MCF 10A (cell line): Measurements from ENCODE around the gene PPFIBP2. TPM values are rescaled to one million over a fixed set of nuclear protein-coding genes. Genes with fewer than 3 reads are reported as not detected.
A peak's percentile ranks its signal among the peaks of the same experiment; 100 is the strongest.

Experiments used
- BruUV-seq: library from RNA; stranded (reverse); fragments of 400-500 nt; replicated peaks from 2 replicates; lab custom pipeline; 2021; lab: Mats Ljungman, UMichigan
- CTCF ChIA-PET: fragments of 300-600 bp; sonication (Branson Sonifier 250); formaldehyde crosslinking; extraction: SDS; loops from one replicate; lab custom pipeline; 2021; ENCODE audit warnings: antibody characterized with exemption, inconsistent platforms; lab: Yijun Ruan, JAX
- POLR2A ChIA-PET: fragments of 300-600, 350-650 bp; sonication (Branson Sonifier 250); formaldehyde crosslinking; extraction: SDS; loops from one replicate; lab custom pipeline; 2020; ENCODE audit warnings: antibody characterized with exemption, inconsistent platforms; lab: Yijun Ruan, JAX
- DNase-seq: peaks from one replicate; pipeline ENCODE4 v3.0.0-alpha.2; 2018; ENCODE audit not compliant: unreplicated experiment
- H3K27ac Mint-ChIP-seq: one replicate; pipeline ENCODE4 v1.8.0; 2022; ENCODE audit warnings: mild to moderate bottlenecking, low read depth, mixed read lengths; ENCODE audit not compliant: unreplicated experiment
- H3K27me3 Mint-ChIP-seq: one replicate; pipeline ENCODE4 v1.8.0; 2022; ENCODE audit warnings: mixed read lengths; ENCODE audit not compliant: insufficient read depth, unreplicated experiment
- H3K36me3 Mint-ChIP-seq: one replicate; pipeline ENCODE4 v1.8.0; 2022; ENCODE audit warnings: mild to moderate bottlenecking, moderate library complexity, mixed read lengths; ENCODE audit not compliant: insufficient read depth, unreplicated experiment
- H3K4me1 Mint-ChIP-seq: one replicate; pipeline ENCODE4 v1.8.0; 2022; ENCODE audit warnings: mixed read lengths; ENCODE audit not compliant: insufficient read depth, unreplicated experiment
- H3K4me3 Mint-ChIP-seq: one replicate; pipeline ENCODE4 v1.8.0; 2022; ENCODE audit warnings: mild to moderate bottlenecking, moderate library complexity, mixed read lengths; ENCODE audit not compliant: unreplicated experiment
- H3K9me3 Mint-ChIP-seq: one replicate; pipeline ENCODE4 v1.8.0; 2022; ENCODE audit warnings: mixed read lengths; ENCODE audit not compliant: unreplicated experiment
- intact Hi-C: fragments of 100-400 bp; cut with micrococcal nuclease; formaldehyde crosslinking; loops from 2 replicates; pipeline ENCODE4 v1.14.1; 2022
- total RNA-seq: library from RNA; stranded (reverse); gene quantifications from 2 replicates; pipeline ENCODE4 v1.2.3, GENCODE V29; 2022
- TF ChIP-seq, protein P1 (sequence below): fragments of 200-600 bp; IDR thresholded peaks from one replicate; pipeline ENCODE4 v1.8.0; 2022; ENCODE audit warnings: antibody characterized with exemption, mild to moderate bottlenecking; ENCODE audit not compliant: unreplicated experiment

The PPFIBP2 gene
- total RNA-seq, 1 experiment from 2014 or later: 3.5 TPM

DNA sequence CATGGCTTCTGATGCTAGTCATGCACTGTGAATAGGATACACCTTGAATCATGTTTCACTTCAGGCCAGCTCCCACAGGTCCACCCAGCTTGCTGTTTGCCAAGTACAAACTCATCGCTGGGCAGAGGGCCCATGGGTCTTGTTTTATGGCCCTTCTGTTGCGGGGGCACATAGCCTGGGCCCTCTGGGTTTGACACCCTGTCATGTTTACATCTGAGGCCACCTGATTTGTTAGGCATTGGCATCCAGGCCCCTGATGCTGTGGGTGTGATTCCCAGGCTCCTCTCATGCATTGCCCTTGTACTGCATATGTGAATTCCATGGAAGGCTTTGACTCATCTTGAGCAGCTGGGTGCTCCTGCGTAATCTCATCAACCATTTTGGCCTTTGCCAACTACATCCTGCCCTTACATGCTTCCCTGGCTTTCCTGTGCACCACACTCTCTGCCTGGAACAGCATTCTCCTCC is 32.6 kb downstream of the PPFIBP2 start:
- no peaks in the 10 kb centered on the region for H3K27me3 Mint-ChIP-seq
- no peaks in the 10 kb centered on the region for H3K9me3 Mint-ChIP-seq
- CTCF ChIA-PET: interaction anchor here (0.6 to 6.4 kb wide), 7 partner anchors 25 to 447 kb away, joined by 3 to 38 read pairs (median 4); partner anchors contain the start of gene EIF3F
- no TSS peak for BruUV-seq
- no peaks in the 10 kb centered on the region for H3K36me3 Mint-ChIP-seq
- H3K4me1 Mint-ChIP-seq: peaks cover 10% of the 10 kb centered on the region
- H3K4me3 Mint-ChIP-seq: no peak overlapping the region
- POLR2A ChIA-PET: no interaction called here
- TF ChIP-seq, protein P1, sequence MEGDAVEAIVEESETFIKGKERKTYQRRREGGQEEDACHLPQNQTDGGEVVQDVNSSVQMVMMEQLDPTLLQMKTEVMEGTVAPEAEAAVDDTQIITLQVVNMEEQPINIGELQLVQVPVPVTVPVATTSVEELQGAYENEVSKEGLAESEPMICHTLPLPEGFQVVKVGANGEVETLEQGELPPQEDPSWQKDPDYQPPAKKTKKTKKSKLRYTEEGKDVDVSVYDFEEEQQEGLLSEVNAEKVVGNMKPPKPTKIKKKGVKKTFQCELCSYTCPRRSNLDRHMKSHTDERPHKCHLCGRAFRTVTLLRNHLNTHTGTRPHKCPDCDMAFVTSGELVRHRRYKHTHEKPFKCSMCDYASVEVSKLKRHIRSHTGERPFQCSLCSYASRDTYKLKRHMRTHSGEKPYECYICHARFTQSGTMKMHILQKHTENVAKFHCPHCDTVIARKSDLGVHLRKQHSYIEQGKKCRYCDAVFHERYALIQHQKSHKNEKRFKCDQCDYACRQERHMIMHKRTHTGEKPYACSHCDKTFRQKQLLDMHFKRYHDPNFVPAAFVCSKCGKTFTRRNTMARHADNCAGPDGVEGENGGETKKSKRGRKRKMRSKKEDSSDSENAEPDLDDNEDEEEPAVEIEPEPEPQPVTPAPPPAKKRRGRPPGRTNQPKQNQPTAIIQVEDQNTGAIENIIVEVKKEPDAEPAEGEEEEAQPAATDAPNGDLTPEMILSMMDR: no peak
- no peak overlapping the region for H3K27ac Mint-ChIP-seq
- peak; percentile 49 for DNase-seq
- intact Hi-C loops: no loop called here

DNA sequence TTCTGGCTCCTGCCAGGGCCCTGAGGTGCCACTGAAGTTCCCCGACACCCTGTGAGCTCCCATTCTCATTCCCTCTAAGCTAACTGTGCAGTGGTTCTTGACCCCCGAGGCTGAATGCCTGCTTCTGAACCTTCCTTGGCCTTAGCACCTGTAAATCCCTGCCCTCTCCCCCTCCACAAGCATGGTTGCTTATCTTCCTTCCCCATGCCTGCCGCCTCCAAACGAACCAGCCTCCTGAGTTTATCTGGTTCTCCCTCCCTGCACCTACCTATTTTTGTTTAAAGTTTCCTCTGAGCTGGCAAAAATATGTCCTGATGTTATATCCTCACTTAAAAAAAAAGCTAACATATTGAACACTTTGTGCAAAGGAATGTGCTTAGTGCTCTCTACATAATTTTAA is 33.9 kb downstream of the PPFIBP2 start:
- DNase-seq: no peak
- ChIA-PET POLR2A (interaction anchor here (1.0 kb wide), 1 partner anchor 23 kb away, joined by 3 read pairs; no protein-coding TSS in a partner anchor), CTCF (interaction anchor here (0.6 to 6.4 kb wide), 6 partner anchors 24 to 439 kb away, joined by 3 to 38 read pairs (median 4); partner anchors contain the start of gene EIF3F)
- H3K36me3 Mint-ChIP-seq: no peaks in the 10 kb centered on the region
- H3K27me3 Mint-ChIP-seq: no peaks in the 10 kb centered on the region
- H3K4me3 Mint-ChIP-seq: no peak overlapping the region
- no peak overlapping the region for H3K27ac Mint-ChIP-seq
- H3K4me1 Mint-ChIP-seq: peaks cover 22% of the 10 kb centered on the region
- intact Hi-C loops: no loop called here
- H3K9me3 Mint-ChIP-seq: no peaks in the 10 kb centered on the region
- BruUV-seq: no TSS peak
- TF ChIP-seq, protein P1: no peak

DNA sequence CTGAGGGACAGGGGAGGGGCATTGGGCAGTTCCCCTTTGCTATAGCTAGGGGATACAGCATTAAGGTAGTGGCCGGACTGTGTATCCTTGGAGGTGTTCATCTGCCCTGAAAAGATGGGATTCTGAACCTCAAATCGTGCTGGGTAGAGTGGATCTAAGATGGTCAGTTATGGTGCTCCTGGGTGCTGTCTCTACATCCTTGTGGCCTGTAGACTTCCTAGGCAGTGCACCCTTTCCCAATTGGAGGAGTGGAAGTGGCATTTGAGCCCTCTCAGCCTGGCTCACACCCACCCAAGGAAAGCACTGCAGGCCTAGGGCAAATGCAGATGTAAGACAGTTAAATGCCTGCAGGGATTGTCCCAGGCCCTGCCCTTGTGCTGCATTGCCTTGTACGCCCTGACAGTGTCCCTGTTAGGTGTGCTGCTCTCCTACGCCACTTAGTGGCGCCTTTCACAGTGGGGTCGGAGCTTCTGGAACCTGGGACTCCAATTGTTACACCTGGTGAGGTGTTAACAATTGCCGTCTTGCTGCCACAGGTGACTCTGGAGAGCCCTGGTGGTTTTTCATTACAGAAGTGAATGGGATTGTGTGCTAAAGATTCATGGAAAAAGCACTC is 35.0 kb downstream of the PPFIBP2 start:
- no TSS peak for BruUV-seq

DNA sequence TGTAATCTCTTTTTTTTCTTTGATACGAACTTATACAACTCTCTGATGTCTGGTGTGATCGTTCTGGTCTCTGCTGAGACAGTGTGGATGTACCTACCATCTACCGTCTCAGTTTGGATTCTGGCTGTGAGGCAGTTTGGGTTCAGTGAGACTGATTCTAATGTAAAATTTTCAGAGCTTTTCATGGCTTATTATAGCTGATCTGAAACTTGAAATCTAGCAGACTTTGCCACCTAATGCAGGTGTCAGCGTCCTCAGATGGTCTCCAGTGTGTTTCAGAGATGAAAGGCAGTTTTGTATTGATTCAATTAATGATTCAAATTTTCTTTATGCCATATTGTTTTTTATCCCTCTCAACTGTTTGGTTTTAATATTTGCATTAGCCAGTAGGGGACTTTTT is 35.9 kb downstream of the PPFIBP2 start:
- Mint-ChIP-seq H3K27ac (no peak overlapping the region), H3K27me3 (no peaks in the 10 kb centered on the region), H3K36me3 (no peaks in the 10 kb centered on the region), H3K4me1 (peaks cover 22% of the 10 kb centered on the region), H3K4me3 (no peak overlapping the region), H3K9me3 (no peaks in the 10 kb centered on the region)
- ChIA-PET CTCF (interaction anchor here (0.6 to 1.7 kb wide), 5 partner anchors 22 to 108 kb away, joined by 3 to 11 read pairs (median 7); partner anchors contain the start of gene PPFIBP2), POLR2A (no interaction called here)
- intact Hi-C loops: no loop called here
- DNase-seq: no peak
- TF ChIP-seq, protein P1: no peak
- BruUV-seq: no TSS peak

More for the DNA sequence above, 35.0 kb downstream of the PPFIBP2 start:
- H3K27ac Mint-ChIP-seq: no peak overlapping the region
- intact Hi-C loops: no loop called here
- ChIA-PET CTCF (interaction anchor here (0.6 to 6.4 kb wide), 3 partner anchors 22 to 395 kb away, joined by 4 to 38 read pairs (median 7); no protein-coding TSS in a partner anchor), POLR2A (no interaction called here)
- H3K36me3 Mint-ChIP-seq: no peaks in the 10 kb centered on the region
- H3K4me1 Mint-ChIP-seq: peaks cover 22% of the 10 kb centered on the region
- H3K4me3 Mint-ChIP-seq: no peak overlapping the region
- H3K9me3 Mint-ChIP-seq: no peaks in the 10 kb centered on the region
- peak; percentile 43 for DNase-seq
- H3K27me3 Mint-ChIP-seq: no peaks in the 10 kb centered on the region
- TF ChIP-seq, protein P1: no peak
